HEK293 (cell line): Measurements from ENCODE around the gene PLEKHA5.

Experiments
- CTCF ChIA-PET: fragments of 350-600 bp; formaldehyde crosslinking; extraction: SDS; loops from one replicate; lab custom pipeline; 2021; ENCODE audit warnings: antibody characterized with exemption; lab: Yijun Ruan, JAX
- POLR2A ChIA-PET: fragments of 300-600 bp; formaldehyde crosslinking; extraction: SDS; loops from one replicate; lab custom pipeline; 2020; ENCODE audit warnings: antibody characterized with exemption, inconsistent platforms; lab: Yijun Ruan, JAX
- H3K27ac ChIP-seq: fragments of 200-500 bp; sonication (Bioruptor generic); 2 replicates; pipeline ENCODE4 v1.5.1; 2014; ENCODE audit warnings: low read depth, low read length, control low read depth, inconsistent platforms; ENCODE audit errors: extremely low read depth
- H3K36me3 ChIP-seq, 2 experiments: fragments of 200-500 bp in 1 of 2; sonication (Bioruptor generic) in 1 of 2; 1 replicate in 1 of 2; 2 replicates in 1 of 2; pipeline ENCODE4 v1.5.1; 2014 to 2017; ENCODE audit warnings: inconsistent platforms in 2 of 2, low read length in 2 of 2; ENCODE audit not compliant: control insufficient read depth in 2 of 2, insufficient read depth in 1 of 2
- H3K4me1 ChIP-seq: fragments of 200-500 bp; sonication (Bioruptor generic); 2 replicates; pipeline ENCODE4 v1.5.1; 2014; ENCODE audit warnings: mild to moderate bottlenecking, low read length, inconsistent platforms; ENCODE audit not compliant: control insufficient read depth, insufficient read depth
- H3K4me3 ChIP-seq: 2 replicates; pipeline ENCODE4 v1.5.1; 2011; ENCODE audit warnings: low read depth, mild to moderate bottlenecking, control low read depth, low read length, moderate library complexity
- H3K9me3 ChIP-seq: fragments of 200-500 bp; sonication (Bioruptor generic); 2 replicates; pipeline ENCODE4 v1.5.1; 2014; ENCODE audit warnings: low read depth, low read length, inconsistent platforms; ENCODE audit not compliant: control insufficient read depth, insufficient read depth
- GLI4 ChIP-seq: fragments of 450-650 bp; formaldehyde crosslinking; IDR thresholded peaks from 2 replicates; pipeline ENCODE4 v1.5.1; 2016; ENCODE audit warnings: missing biosample characterization, missing genetic modification characterization
- PRDM6 ChIP-seq: fragments of 450-650 bp; formaldehyde crosslinking; IDR thresholded peaks from 2 replicates; pipeline ENCODE4 v1.5.1; 2017; ENCODE audit warnings: missing biosample characterization, missing genetic modification characterization
- RBAK ChIP-seq: fragments of 450-650 bp; formaldehyde crosslinking; IDR thresholded peaks from 2 replicates; pipeline ENCODE4 v1.5.1; 2016; ENCODE audit warnings: missing biosample characterization, missing genetic modification characterization
- SCRT2 ChIP-seq: fragments of 450-650 bp; formaldehyde crosslinking; IDR thresholded peaks from 2 replicates; pipeline ENCODE4 v1.5.1; 2016; ENCODE audit warnings: missing biosample characterization, missing genetic modification characterization
- ZBTB26 ChIP-seq: fragments of 450-650 bp; formaldehyde crosslinking; optimal IDR thresholded peaks from 2 replicates; pipeline ENCODE3; 2016; ENCODE audit warnings: missing biosample characterization, mild to moderate bottlenecking, missing genetic modification characterization
- ZNF121 ChIP-seq: fragments of 450-650 bp; formaldehyde crosslinking; IDR thresholded peaks from 2 replicates; pipeline ENCODE4 v1.5.1; 2016; ENCODE audit warnings: missing biosample characterization, missing genetic modification characterization
- ZNF140 ChIP-seq: fragments of 450-650 bp; formaldehyde crosslinking; IDR thresholded peaks from 2 replicates; pipeline ENCODE4 v1.5.1; 2016; ENCODE audit warnings: missing biosample characterization, missing genetic modification characterization
- ZNF239 ChIP-seq: fragments of 450-650 bp; formaldehyde crosslinking; IDR thresholded peaks from 2 replicates; pipeline ENCODE4 v1.5.1; 2016; ENCODE audit warnings: missing biosample characterization, missing genetic modification characterization
- ZNF311 ChIP-seq: fragments of 450-650 bp; formaldehyde crosslinking; IDR thresholded peaks from 2 replicates; pipeline ENCODE4 v1.5.1; 2017; ENCODE audit warnings: missing biosample characterization, missing genetic modification characterization, borderline replicate concordance
- ZNF362 ChIP-seq: fragments of 450-650 bp; formaldehyde crosslinking; IDR thresholded peaks from 2 replicates; pipeline ENCODE4 v1.5.1; 2016; ENCODE audit warnings: missing biosample characterization, missing genetic modification characterization
- ZNF670 ChIP-seq: fragments of 450-650 bp; formaldehyde crosslinking; IDR thresholded peaks from 2 replicates; pipeline ENCODE4 v1.5.1; 2016; ENCODE audit warnings: missing biosample characterization, missing genetic modification characterization, low read depth
- ZNF701 ChIP-seq: fragments of 450-650 bp; formaldehyde crosslinking; IDR thresholded peaks from 2 replicates; pipeline ENCODE4 v1.5.1; 2016; ENCODE audit warnings: missing biosample characterization, missing genetic modification characterization

The PLEKHA5 gene

GRCh38 chr12:19245666-19246065 is 116.1 kb downstream of the PLEKHA5 start (continued):
- no peak for TF ChIP-seq GLI4 (tag by site-specific recombination)

GRCh38 chr12:19246933-19247332 is 117.4 kb downstream of the PLEKHA5 start:
- Histone ChIP-seq H3K4me3 (no peak overlapping the region), H3K36me3 (no peaks in the 10 kb centered on the region; a peak in 1 of 3 replicates), H3K27ac (no peak overlapping the region), H3K9me3 (no peaks in the 10 kb centered on the region), H3K4me1 (no peaks in the 10 kb centered on the region)
- CTCF ChIA-PET: no interaction called here
- POLR2A ChIA-PET: no interaction called here
- TF ChIP-seq ZBTB26 (no peak), PRDM6 (tag by site-specific recombination) (0 out of 2 replicates have a peak, but pooled peaks have one; percentile 30)

GRCh38 chr12:19248929-19249602 is 119.5 kb downstream of the PLEKHA5 start:
- Histone ChIP-seq H3K9me3 (no peaks in the 10 kb centered on the region), H3K36me3 (no peaks in the 10 kb centered on the region; a peak in 1 of 3 replicates), H3K4me1 (no peaks in the 10 kb centered on the region), H3K27ac (no peak overlapping the region)
- ChIA-PET CTCF (no interaction called here), POLR2A (interaction anchor here (0.6 kb wide), 1 partner anchor 1382 kb away, joined by 3 read pairs; no protein-coding TSS in a partner anchor)
- peak; percentile 61; the same call in 1 of the 2 replicates for TF ChIP-seq ZNF121 (tag by site-specific recombination)
- no peak for TF ChIP-seq ZNF670
- no peak for TF ChIP-seq ZNF239 (tag by site-specific recombination)
- no peak for TF ChIP-seq SCRT2
- TF ChIP-seq RBAK: no peak
- TF ChIP-seq, all 188 proteins: peak for 1
- H3K4me3 ChIP-seq: no peak overlapping the region

GRCh38 chr12:19251481-19252132 is 122.1 kb downstream of the PLEKHA5 start:
- H3K9me3 ChIP-seq: no peaks in the 10 kb centered on the region
- ChIA-PET POLR2A (interaction anchor here (0.8 kb wide), 1 partner anchor 15 kb away, joined by 3 read pairs; no protein-coding TSS in a partner anchor), CTCF (interaction anchor here (0.5 to 0.7 kb wide), 2 partner anchors 17 to 1039 kb away, joined by 4 read pairs; no protein-coding TSS in a partner anchor)
- no peaks in the 10 kb centered on the region for H3K4me1 ChIP-seq
- H3K36me3 ChIP-seq: no peaks in the 10 kb centered on the region; a peak in 1 of 3 replicates
- TF ChIP-seq ZNF701 (tag by site-specific recombination) (no peak), ZNF362 (tag by site-specific recombination) (0 out of 2 replicates have a peak, but pooled peaks have one; percentile 20), ZNF311 (tag by site-specific recombination) (no peak), ZNF140 (no peak), GLI4 (tag by site-specific recombination) (no peak)
- no peak overlapping the region for H3K27ac ChIP-seq
- H3K4me3 ChIP-seq: no peak overlapping the region
